Measurements from ENCODE around the gene SPPL2C.

DNA sequence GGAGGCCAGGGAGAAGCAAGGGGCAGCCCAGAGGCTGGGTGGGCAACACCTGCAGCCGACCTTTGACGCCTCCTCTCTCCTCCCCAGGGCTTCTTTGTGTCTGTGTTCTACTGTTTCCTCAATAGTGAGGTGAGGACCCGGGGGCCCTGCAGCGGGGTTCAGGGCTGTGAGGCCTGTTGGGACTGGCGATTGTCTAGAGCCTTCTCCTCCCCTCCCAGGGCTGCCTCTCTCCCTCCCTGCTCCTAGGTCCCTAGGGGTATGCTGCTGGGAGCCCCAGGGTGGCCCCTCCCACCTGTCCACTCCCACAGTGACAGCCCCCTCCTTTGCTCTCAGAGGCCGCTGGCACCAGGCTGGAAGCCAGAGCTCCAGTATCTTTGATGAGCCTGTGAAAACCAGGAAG lies 10.8 kb upstream of the SPPL2C start:
- TF ChIP-seq, protein P1, sequence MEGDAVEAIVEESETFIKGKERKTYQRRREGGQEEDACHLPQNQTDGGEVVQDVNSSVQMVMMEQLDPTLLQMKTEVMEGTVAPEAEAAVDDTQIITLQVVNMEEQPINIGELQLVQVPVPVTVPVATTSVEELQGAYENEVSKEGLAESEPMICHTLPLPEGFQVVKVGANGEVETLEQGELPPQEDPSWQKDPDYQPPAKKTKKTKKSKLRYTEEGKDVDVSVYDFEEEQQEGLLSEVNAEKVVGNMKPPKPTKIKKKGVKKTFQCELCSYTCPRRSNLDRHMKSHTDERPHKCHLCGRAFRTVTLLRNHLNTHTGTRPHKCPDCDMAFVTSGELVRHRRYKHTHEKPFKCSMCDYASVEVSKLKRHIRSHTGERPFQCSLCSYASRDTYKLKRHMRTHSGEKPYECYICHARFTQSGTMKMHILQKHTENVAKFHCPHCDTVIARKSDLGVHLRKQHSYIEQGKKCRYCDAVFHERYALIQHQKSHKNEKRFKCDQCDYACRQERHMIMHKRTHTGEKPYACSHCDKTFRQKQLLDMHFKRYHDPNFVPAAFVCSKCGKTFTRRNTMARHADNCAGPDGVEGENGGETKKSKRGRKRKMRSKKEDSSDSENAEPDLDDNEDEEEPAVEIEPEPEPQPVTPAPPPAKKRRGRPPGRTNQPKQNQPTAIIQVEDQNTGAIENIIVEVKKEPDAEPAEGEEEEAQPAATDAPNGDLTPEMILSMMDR (IDR thresholded peaks at IDR 0.05; ENCODE audit: low read length), result no peak
- TF ChIP-seq EZH2 (IDR thresholded peaks at IDR 0.05; ENCODE audit: borderline replicate concordance, low read length), result no peak

Data from OCI-LY1 (cell line).